Epithelial cell of esophagus (primary cell): ENCODE measurements around the gene B3GAT1.
"Not testable (repeated sequence)": the region's sequence is repeated elsewhere in the genome, so short reads cannot be mapped to it uniquely, and the experiment has no call there.

Experiments used
- DNase-seq: peaks from one replicate; pipeline ENCODE4 v3.0.0; 2010; ENCODE audit warnings: low read depth
- H3K4me3 ChIP-seq: 2 replicates; pipeline ENCODE4 v1.5.1; 2011; ENCODE audit warnings: mild to moderate bottlenecking, low read length, control low read depth
- CTCF ChIP-seq: IDR thresholded peaks from 2 replicates; pipeline ENCODE4 v1.5.1; 2011; ENCODE audit warnings: low read depth, mild to moderate bottlenecking, low read length, control low read depth, inconsistent platforms; ENCODE audit not compliant: insufficient read depth; ENCODE audit errors: missing control alignments

B3GAT1 gene

DNA sequence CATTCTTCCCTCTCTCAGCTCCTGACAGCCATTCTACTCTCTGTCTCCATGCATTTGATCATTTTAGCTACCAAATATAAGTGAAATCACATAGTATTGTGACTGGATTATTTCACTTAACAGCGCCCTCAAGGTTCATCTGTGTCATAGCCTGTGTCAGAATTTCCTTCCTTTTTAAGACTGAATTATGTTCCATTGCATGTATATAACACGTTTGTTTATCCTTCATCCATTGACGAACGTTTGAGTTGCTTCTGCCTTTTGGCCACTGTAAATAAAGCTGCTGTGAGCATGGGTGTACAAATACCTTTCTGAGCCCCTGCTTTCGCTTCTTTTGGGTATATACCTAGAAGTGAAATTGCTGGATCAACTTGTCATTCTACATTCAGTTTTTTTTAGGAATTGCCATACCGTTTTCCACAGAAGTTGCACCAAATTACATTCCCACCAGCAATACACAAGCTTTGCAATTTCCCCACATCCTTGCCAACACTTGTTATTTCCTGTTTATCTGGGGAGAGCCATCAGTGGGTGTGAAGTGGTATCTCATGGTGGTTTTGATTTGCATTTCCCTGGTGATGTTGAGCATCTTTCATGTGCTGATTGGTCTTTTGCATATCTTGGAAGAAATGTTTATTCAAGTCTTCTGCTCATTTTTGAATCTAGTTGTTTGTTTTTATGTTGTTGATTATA, 62.8 kb downstream of the B3GAT1 start:
- no peak for DNase-seq
- no peak overlapping the region for H3K4me3 ChIP-seq
- TF ChIP-seq CTCF: no peak

- H3K4me3 ChIP-seq: no peak overlapping the region
- no peak for DNase-seq
- TF ChIP-seq CTCF: no peak
These were observed 64.6 kb downstream of the B3GAT1 start for GRCh38 chr11:134347441-134347840.

DNA sequence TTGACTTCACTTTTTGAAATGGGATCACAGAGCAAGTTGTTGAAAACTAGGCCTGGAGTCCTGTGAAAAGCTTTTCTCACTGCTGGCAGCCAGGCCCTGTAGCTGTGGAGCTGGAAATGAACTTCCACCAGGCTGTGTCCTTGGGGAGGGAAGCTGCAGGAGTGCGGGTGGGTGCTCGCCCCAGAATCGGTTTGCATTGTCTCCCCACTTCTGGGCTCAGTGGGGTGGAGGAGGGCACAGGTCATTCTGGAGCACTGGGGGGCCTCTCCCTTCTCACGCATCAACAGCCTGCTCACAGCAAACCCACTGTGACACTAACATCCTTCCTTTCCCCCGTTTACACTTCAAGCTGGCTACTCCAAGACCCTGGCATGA, 65.1 kb downstream of the B3GAT1 start:
- DNase-seq: no peak
- H3K4me3 ChIP-seq: no peak overlapping the region
- no peak for TF ChIP-seq CTCF

- TF ChIP-seq CTCF: no peak
- no peak for DNase-seq
- no peak overlapping the region for H3K4me3 ChIP-seq
These were observed 65.7 kb downstream of the B3GAT1 start for GRCh38 chr11:134346101-134346975.

DNA sequence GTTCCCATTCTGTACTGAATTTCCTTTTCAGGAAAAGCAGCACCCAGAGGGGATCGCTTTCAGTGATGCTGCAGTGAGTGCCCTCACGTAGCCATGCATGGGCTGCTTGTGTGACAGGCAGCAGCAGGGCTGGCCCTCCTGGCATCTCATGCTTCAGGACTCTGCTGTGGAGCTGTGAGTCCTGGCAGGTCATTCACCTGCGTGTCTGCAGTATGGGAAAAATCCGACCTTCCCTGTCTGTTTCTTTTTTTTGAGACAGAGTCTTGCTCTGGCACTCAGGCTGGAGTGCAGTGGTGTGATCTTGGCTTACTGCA, 66.8 kb downstream of the B3GAT1 start:
- TF ChIP-seq CTCF: no peak
- no peak for DNase-seq
- H3K4me3 ChIP-seq: no peak overlapping the region

DNA sequence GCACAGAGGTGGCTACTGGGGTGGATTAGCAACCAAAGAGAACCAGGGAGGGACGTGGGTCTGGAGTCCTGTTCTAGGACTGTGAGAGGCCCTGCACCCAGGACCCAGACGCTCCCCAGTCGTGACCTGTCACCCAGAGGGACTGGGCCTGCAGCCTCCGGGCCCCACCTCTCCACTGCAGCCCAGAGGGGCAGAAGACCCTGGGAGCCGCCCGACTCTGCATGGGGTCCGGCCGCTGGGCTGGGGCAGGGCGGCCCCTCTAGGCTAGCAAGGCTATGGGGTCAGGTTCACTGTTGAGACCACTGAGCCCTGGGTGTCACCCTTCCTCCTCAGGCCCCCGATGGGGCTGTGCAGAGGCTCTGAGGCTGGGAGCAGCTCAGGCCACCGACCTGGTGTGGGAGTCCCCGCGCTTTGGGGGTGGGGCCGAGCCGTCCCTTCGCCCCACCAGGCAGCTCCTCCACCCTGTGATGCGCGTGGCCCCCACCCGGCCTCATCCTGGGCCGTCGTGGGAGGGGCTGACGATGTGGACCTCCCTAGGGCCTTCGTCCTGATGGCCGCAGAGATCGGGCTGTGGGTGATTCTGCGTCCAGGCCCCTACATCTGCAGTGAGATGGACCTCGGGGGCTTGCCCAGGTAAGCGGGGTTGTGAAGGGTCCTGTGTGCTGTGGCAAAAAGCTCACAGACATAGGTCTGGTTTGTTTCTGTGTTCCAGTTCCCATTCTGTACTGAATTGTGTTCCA, 67.4 kb downstream of the B3GAT1 start:
- not testable (repeated sequence) for DNase-seq, H3K4me3 ChIP-seq

GRCh38 chr11:134343646-134344045, 68.4 kb downstream of the B3GAT1 start:
- H3K4me3 ChIP-seq: no peak overlapping the region
- TF ChIP-seq CTCF: no peak

More at GRCh38 chr11:134343646-134344045, 68.4 kb downstream of the B3GAT1 start:
- DNase-seq: no peak
